NCI-H748 treated with DMSO at 0.1 percent for 48 hours (cell line): ENCODE measurements around the gene CHRNB4.
"Not testable (repeated sequence)": the region's sequence is repeated elsewhere in the genome, so short reads cannot be mapped to it uniquely, and the experiment has no call there.

Experiments used
- DNase-seq: peaks from one replicate; lab custom pipeline; 2025; lab: John Stamatoyannopoulos, UW

The CHRNB4 gene

DNA sequence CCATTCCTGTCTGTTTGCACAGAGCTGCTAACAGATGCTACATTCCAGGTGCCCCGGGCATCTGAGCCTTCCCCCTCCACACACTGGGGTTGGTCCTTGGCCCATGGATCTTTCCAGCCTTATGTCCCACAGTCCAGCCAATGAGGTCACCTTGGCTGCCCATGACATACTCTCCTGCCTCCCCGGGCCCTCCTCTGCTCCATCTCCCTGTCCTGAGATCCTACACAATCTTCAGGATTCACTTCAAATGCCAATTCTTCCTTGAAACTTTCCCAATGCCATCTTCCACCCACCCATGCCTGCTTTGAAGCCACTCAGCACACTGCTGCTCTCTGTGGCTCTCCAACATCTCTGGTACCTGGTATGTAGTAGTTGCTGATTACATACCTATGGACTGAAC, 24.5 kb downstream of the CHRNB4 start:
- DNase-seq: no peak

GRCh38 chr15:78615151-78615589, 25.8 kb downstream of the CHRNB4 start:
- no peak for DNase-seq

DNA sequence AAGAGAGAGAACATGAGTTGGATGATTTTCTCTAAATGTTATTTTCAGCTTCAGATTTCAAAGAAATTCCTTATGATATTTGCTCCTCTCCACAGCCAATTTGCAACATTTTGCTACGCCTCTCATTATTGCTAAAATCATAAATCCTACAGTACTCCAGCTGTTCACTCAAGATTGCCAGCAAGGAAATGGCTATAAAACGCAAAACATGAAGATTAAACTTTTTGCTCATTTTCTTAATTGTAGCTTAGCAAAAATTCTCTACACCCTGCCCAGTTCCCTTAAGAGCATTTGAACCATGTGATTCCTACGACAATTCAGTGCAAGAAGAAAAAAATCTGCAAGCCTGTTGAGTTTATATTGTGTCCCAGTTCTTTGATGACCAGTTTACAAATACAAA, 27.0 kb downstream of the CHRNB4 start:
- no peak for DNase-seq

DNA sequence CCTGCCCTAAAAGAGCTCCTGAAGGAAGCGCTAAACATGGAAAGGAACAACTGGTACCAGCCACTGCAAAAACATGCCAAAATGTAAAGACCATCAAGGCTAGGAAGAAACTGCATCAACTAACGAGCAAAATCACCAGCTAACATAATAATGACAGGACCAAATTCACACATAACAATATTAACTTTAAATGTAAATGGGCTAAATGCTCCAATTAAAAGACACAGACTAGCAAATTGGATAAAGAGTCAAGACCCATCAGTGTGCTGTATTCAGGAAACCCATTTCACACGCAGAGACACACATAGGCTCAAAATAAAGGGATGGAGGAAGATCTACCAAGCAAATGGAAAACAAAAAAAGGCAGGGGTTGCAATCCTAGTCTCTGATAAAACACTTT, 31.5 kb downstream of the CHRNB4 start:
- not testable (repeated sequence) for DNase-seq

DNA sequence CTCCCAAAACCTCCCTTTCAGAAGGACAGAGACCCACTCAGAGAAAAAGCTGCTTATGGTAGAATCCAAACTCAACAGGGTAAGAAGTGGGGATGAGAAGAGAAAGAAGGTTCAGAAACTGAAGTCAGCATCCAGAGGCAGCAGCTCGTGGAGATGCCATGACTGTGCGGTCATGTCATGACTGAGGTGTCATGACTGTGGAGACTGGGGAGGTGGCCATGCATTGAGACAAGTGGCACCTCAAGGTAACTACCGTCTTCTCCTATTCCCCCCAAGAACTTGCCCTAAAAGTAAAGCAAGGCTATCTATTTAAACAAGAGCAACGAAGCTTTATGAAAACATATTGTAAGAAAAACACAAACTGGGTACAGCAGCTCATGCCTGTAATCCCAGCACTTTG, 35.3 kb downstream of the CHRNB4 start:
- no peak for DNase-seq

- no peak for DNase-seq
These were observed 35.8 kb downstream of the CHRNB4 start for GRCh38 chr15:78605201-78605600.

DNA sequence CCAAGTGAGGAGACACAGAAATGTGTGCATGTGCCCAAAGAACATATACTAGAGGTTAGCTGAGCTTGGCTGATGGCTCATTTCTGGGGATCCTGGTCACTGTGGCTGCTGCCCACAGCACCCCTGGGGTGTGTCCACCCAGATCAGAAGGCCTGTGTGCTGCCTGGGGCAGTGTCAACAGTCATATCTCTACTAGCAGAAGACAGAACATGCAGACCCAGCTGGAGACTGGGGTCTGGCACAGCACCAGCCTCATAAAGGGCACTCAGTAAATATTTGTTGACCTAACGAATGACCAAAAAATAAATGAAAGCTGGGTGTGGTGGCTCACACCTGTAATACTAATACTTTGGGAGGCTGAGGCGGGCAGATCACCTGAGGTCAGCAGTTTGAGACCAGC, 36.6 kb downstream of the CHRNB4 start:
- no peak for DNase-seq

GRCh38 chr15:78603467-78603866, 37.5 kb downstream of the CHRNB4 start:
- no peak for DNase-seq

GRCh38 chr15:78599189-78599588, 41.8 kb downstream of the CHRNB4 start:
- no peak for DNase-seq

DNA sequence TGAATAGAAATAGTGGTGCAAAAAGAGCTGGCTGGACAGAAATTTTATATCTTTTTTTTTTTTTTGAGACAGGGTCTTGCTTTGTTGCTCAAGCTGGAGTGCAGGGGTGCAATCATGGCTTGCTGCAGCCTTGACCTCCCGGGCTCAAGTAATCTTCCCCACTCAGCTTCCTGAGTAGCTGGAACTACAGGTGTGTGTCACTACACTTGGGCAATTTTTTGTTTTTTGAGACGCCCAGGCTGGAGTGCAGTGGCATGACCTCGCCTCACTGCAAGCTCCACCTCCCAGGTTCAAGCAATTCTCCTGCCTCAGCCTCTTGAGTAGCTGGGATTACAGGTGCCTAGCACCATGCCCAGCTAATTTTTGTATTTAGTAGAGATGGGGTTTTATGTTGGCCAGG, 42.7 kb downstream of the CHRNB4 start:
- DNase-seq: no peak

DNA sequence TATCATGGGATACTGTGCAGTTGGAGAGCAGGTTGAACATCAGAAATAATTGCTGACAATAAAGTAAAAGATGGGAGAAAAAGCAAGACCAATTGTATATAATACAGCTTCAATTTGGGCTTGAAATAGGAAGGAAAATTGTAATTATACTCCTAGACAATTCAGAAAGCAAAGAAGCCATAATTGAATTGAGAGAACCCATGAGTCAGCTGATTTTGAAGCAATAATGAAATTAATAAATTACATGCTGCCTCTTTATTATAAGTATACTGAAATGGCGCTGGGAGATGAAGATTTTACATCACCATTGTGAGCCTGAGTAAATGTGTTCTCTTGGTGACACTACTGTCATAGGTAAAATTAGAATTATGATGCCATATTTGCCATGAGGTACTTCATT, 43.4 kb downstream of the CHRNB4 start:
- no peak for DNase-seq

- no peak for DNase-seq
These were observed 66.1 kb downstream of the CHRNB4 start for GRCh38 chr15:78574944-78575343.
